IMR-90 (cell line): Measurements from ENCODE around the gene LHX5. TPM values are rescaled to one million over a fixed set of nuclear protein-coding genes. Genes with fewer than 3 reads are reported as not detected.

Experiments used
- ATAC-seq: fragments of 200-7000 bp; cut with Tn5 transposase; 2 replicates; pipeline ENCODE4 v1.9.1; 2020; ENCODE audit warnings: low read depth, mild to moderate bottlenecking, moderate library complexity
- BruUV-seq: library from RNA; stranded (reverse); fragments of 400-500 nt; replicated peaks from 2 replicates; lab custom pipeline; 2021; lab: Mats Ljungman, UMichigan
- CTCF ChIA-PET: fragments of 300-600 bp; formaldehyde crosslinking; extraction: SDS; loops from one replicate; lab custom pipeline; 2021; ENCODE audit warnings: antibody characterized with exemption; lab: Yijun Ruan, JAX
- POLR2A ChIA-PET: fragments of 300-600 bp; sonication (Branson Sonifier 250); formaldehyde crosslinking; loops from one replicate; lab custom pipeline; 2022; ENCODE audit warnings: antibody characterized with exemption; ENCODE audit not compliant: unreplicated experiment; lab: Charles Lee
- DNase-seq: peaks from one replicate; pipeline ENCODE4 v3.0.0; 2013
- H2AFZ ChIP-seq: replicated peaks from 2 replicates; pipeline ENCODE3; 2013; ENCODE audit warnings: low read length, mild to moderate bottlenecking; ENCODE audit not compliant: poor library complexity
- H2AK5ac ChIP-seq: 2 replicates; pipeline ENCODE4 v1.6.1; 2013; ENCODE audit warnings: low read depth, low read length, inconsistent platforms
- H2AK9ac ChIP-seq: replicated peaks from 2 replicates; pipeline ENCODE3; 2013; ENCODE audit warnings: mild to moderate bottlenecking, low read depth, low read length, moderate library complexity; ENCODE audit not compliant: poor library complexity
- H2BK120ac ChIP-seq: 2 replicates; pipeline ENCODE4 v1.6.1; 2013; ENCODE audit warnings: low read depth, low read length, inconsistent platforms
- H2BK15ac ChIP-seq: 3 replicates; pipeline ENCODE4 v1.6.1; 2013; ENCODE audit warnings: low read depth, low read length, inconsistent platforms
- H2BK20ac ChIP-seq: 2 replicates; pipeline ENCODE4 v1.6.1; 2013; ENCODE audit warnings: low read depth, mild to moderate bottlenecking, inconsistent platforms, low read length, moderate library complexity
- H2BK5ac ChIP-seq: 2 replicates; pipeline ENCODE4 v1.6.1; 2013; ENCODE audit warnings: mild to moderate bottlenecking, low read depth, low read length, inconsistent platforms; ENCODE audit not compliant: poor library complexity, severe bottlenecking
- H3K14ac ChIP-seq: replicated peaks from 2 replicates; pipeline ENCODE4 v1.6.1; 2013; ENCODE audit warnings: low read depth, low read length, inconsistent platforms
- H3K18ac ChIP-seq: 2 replicates; pipeline ENCODE4 v1.6.1; 2013; ENCODE audit warnings: low read depth, low read length, control low read depth
- H3K23ac ChIP-seq: 2 replicates; pipeline ENCODE4 v1.6.1; 2013; ENCODE audit warnings: low read depth, low read length, inconsistent platforms
- H3K27ac ChIP-seq: 2 replicates; pipeline ENCODE4 v1.5.1; 2013; ENCODE audit warnings: mild to moderate bottlenecking, control low read depth, low read length; ENCODE audit not compliant: insufficient read depth
- H3K27me3 ChIP-seq: 2 replicates; pipeline ENCODE4 v1.6.1; 2013; ENCODE audit warnings: low read length; ENCODE audit not compliant: control insufficient read depth, insufficient read depth
- H3K36me3 ChIP-seq: 2 replicates; pipeline ENCODE4 v1.6.1; 2013; ENCODE audit warnings: low read length, mixed read lengths; ENCODE audit not compliant: control insufficient read depth, insufficient read depth
- H3K4ac ChIP-seq: 2 replicates; pipeline ENCODE4 v1.6.1; 2013; ENCODE audit warnings: low read depth, low read length, inconsistent platforms
- H3K4me1 ChIP-seq: 2 replicates; pipeline ENCODE4 v1.6.1; 2013; ENCODE audit warnings: low read length, mixed read lengths; ENCODE audit not compliant: control insufficient read depth, insufficient read depth
- H3K4me2 ChIP-seq: 2 replicates; pipeline ENCODE4 v1.6.1; 2013; ENCODE audit warnings: low read depth, mild to moderate bottlenecking, control low read depth, low read length, moderate library complexity
- H3K4me3 ChIP-seq: 2 replicates; pipeline ENCODE4 v1.5.1; 2013; ENCODE audit warnings: low read depth, mild to moderate bottlenecking, control low read depth, low read length, moderate library complexity; ENCODE audit not compliant: insufficient read depth
- H3K56ac ChIP-seq: 2 replicates; pipeline ENCODE4 v1.6.1; 2013; ENCODE audit warnings: low read length, inconsistent platforms; ENCODE audit not compliant: insufficient read depth; ENCODE audit errors: extremely low read depth
- H3K79me1 ChIP-seq, 2 experiments: 2 replicates each; pipeline ENCODE4 v1.6.1; 2013; ENCODE audit warnings: low read length in 2 of 2, inconsistent platforms in 1 of 2, low read depth in 1 of 2
- H3K9ac ChIP-seq: 2 replicates; pipeline ENCODE4 v1.6.1; 2013; ENCODE audit warnings: low read depth, low read length, control low read depth
- H3K9me1 ChIP-seq: 2 replicates; pipeline ENCODE4 v1.6.1; 2013; ENCODE audit warnings: low read length, inconsistent platforms; ENCODE audit not compliant: insufficient read depth
- H3K9me3 ChIP-seq: 2 replicates; pipeline ENCODE4 v1.6.1; 2013; ENCODE audit warnings: low read length; ENCODE audit not compliant: control insufficient read depth, insufficient read depth
- H4K20me1 ChIP-seq: 2 replicates; pipeline ENCODE4 v1.6.1; 2013; ENCODE audit warnings: low read length, inconsistent platforms; ENCODE audit not compliant: insufficient read depth
- H4K5ac ChIP-seq: 2 replicates; pipeline ENCODE4 v1.6.1; 2013; ENCODE audit warnings: mild to moderate bottlenecking, low read depth, low read length, control low read depth
- H4K8ac ChIP-seq, 2 experiments: 2 replicates each; pipeline ENCODE4 v1.6.1; 2013; ENCODE audit warnings: low read depth in 2 of 2, low read length in 2 of 2, control low read depth in 1 of 2, inconsistent platforms in 1 of 2
- H4K91ac ChIP-seq: 2 replicates; pipeline ENCODE4 v1.6.1; 2013; ENCODE audit warnings: low read depth, low read length, inconsistent platforms; ENCODE audit not compliant: insufficient read depth
- CEBPB ChIP-seq: IDR thresholded peaks from 2 replicates; pipeline ENCODE4 v1.6.1; 2012; ENCODE audit warnings: low read depth, low read length, improper control_type of control experiment
- CTCF ChIP-seq: conservative IDR thresholded peaks from 2 replicates; pipeline ENCODE4 v1.5.1; 2012; ENCODE audit warnings: mild to moderate bottlenecking, low read depth, low read length, improper control_type of control experiment
- MAFK ChIP-seq: IDR thresholded peaks from 2 replicates; pipeline ENCODE4 v1.6.1; 2012; ENCODE audit warnings: low read depth, low read length, improper control_type of control experiment
- NFE2L2 ChIP-seq: fragments of 150-350 bp; IDR thresholded peaks from 2 replicates; pipeline ENCODE4 v1.6.1; 2016; ENCODE audit warnings: low read depth, mild to moderate bottlenecking, low read length
- RCOR1 ChIP-seq: IDR thresholded peaks from 2 replicates; pipeline ENCODE4 v1.6.1; 2012; ENCODE audit warnings: mild to moderate bottlenecking, low read length, improper control_type of control experiment; ENCODE audit not compliant: insufficient replicate concordance
- WGBS, 2 experiments: methylation state at CpG; one replicate each; pipeline versions ENCODE4 v1.1.5 to v1.1.7; 2013; ENCODE audit warnings: missing lambda C conversion rate in 2 of 2; ENCODE audit not compliant: insufficient read length in 1 of 2; ENCODE audit errors: extremely low coverage in 2 of 2; 5-methylcytosine and 5-hydroxymethylcytosine counted together
- dilution Hi-C: fragments of 300-500 bp; cut with HindIII; formaldehyde crosslinking; loops from one replicate; pipeline ENCODE4 v1.14.3; 2018; ENCODE audit warnings: low sequenced_read_pairs; ENCODE audit not compliant: unreplicated experiment
- in situ Hi-C: fragments of 300-500 bp; cut with MboI; formaldehyde crosslinking; loops from 3 replicates; pipeline ENCODE4 v1.14.3; 2019; ENCODE audit warnings: low sequenced_read_pairs, inconsistent platforms, mixed read lengths
- intact Hi-C: fragments of 100-400 bp; cut with micrococcal nuclease; formaldehyde crosslinking; loops from 2 replicates; pipeline ENCODE4 v1.10.0; 2022
- polyA plus RNA-seq, 3 experiments: library from polyadenylated mRNA; depleted of rRNA; stranded (reverse); fragments of >200 nt; gene quantifications; 2 replicates each; pipeline ENCODE4 v1.2.3, GENCODE V29; 2012; ENCODE audit warnings: low replicate concordance in 1 of 3
- total RNA-seq: library from RNA; depleted of rRNA; stranded (reverse); fragments of >200 nt; gene quantifications from 2 replicates; pipeline ENCODE4 v1.2.3, GENCODE V29; 2012

LHX5 gene
- total and polyA plus RNA-seq, 2 of the 4 experiments (the other 2 are of a cell fraction): not detected

GRCh38 chr12:113457710-113458109, 14.0 kb downstream of the LHX5 start:
- Histone ChIP-seq H3K56ac (no peak overlapping the region), H2BK20ac (no peak overlapping the region), H2AK5ac (no peak overlapping the region), H2BK5ac (no peak overlapping the region), H3K23ac (no peak overlapping the region), H2AFZ (no peak overlapping the region), H3K36me3 (no peaks in the 10 kb centered on the region), H3K9ac (no peak overlapping the region), H2BK120ac (no peak overlapping the region), H2BK15ac (no peak overlapping the region), H3K4me1 (no peaks in the 10 kb centered on the region), H3K9me1 (no peaks in the 10 kb centered on the region), H3K4me2 (no peak overlapping the region), H4K91ac (no peak overlapping the region), H4K5ac (no peak overlapping the region), H4K20me1 (no peaks in the 10 kb centered on the region), H3K79me1 (no peaks in the 10 kb centered on the region), H3K14ac (no peak overlapping the region), H2AK9ac (no peak overlapping the region), H3K4ac (no peak overlapping the region), H4K8ac (no peak overlapping the region), H3K9me3 (no peaks in the 10 kb centered on the region), H3K27ac (no peak overlapping the region), H3K27me3 (peaks cover 27% of the 10 kb centered on the region), H3K4me3 (no peak overlapping the region), H3K18ac (no peak overlapping the region)
- ChIA-PET POLR2A (no interaction called here), CTCF (no interaction called here)
- DNase-seq (no peak), ATAC-seq (no peak)
- BruUV-seq: no TSS peak
- intact Hi-C loops (no loop called here), in situ Hi-C loops (no loop called here), dilution Hi-C loops (no loop called here)
- WGBS, 2 experiments: 41% methylated on average over 3 of the region's 4 CpGs; no CpG with 5 or more reads in 1 of the 2 experiments
- TF ChIP-seq RCOR1 (no peak), CEBPB (no peak), NFE2L2 (no peak), MAFK (no peak), CTCF (no peak)
